Muscle layer of colon (tissue), 2 donors: Measurements from ENCODE around the gene NTN1.

ENCODE experiments used
- H3K27ac ChIP-seq: one replicate; pipeline ENCODE4 v1.7.0; 2013; ENCODE audit warnings: low read depth, mild to moderate bottlenecking, low read length, moderate library complexity
- H3K27me3 ChIP-seq, 2 donors: one replicate each; pipeline ENCODE4 v1.7.0; 2013; ENCODE audit warnings: low read length in 2 of 2, mild to moderate bottlenecking in 2 of 2; ENCODE audit not compliant: insufficient read depth in 2 of 2, control insufficient read depth in 1 of 2
- H3K36me3 ChIP-seq: one replicate; pipeline ENCODE4 v1.7.0; 2013; ENCODE audit warnings: mild to moderate bottlenecking, low read length; ENCODE audit not compliant: insufficient read depth
- H3K4me1 ChIP-seq: one replicate; pipeline ENCODE4 v1.7.0; 2013; ENCODE audit warnings: mild to moderate bottlenecking, low read length; ENCODE audit not compliant: insufficient read depth
- H3K4me3 ChIP-seq, 2 donors: one replicate each; pipeline ENCODE4 v1.7.0; 2013; ENCODE audit warnings: low read length in 2 of 2, low read depth in 1 of 2, mild to moderate bottlenecking in 1 of 2, moderate library complexity in 1 of 2
- H3K9ac ChIP-seq: one replicate; pipeline ENCODE4 v1.7.0; 2013; ENCODE audit warnings: low read length
- H3K9me3 ChIP-seq: one replicate; pipeline ENCODE4 v1.7.0; 2013; ENCODE audit warnings: mild to moderate bottlenecking, low read length
- donor health status: abdominal sarcoma.
- donor health status: Adenocarcinoma of cecum.

NTN1 gene

GRCh38 chr17:9219631-9220397 lies 198.5 kb downstream of the NTN1 start:
- H3K27ac ChIP-seq = no peak overlapping the region
- no peak overlapping the region for H3K9ac ChIP-seq
- H3K4me3 ChIP-seq = no peak overlapping the region
- no peaks in the 10 kb centered on the region for H3K4me1 ChIP-seq
- H3K27me3 ChIP-seq = no peaks in the 10 kb centered on the region
- no peaks in the 10 kb centered on the region for H3K36me3 ChIP-seq
- H3K9me3 ChIP-seq = no peaks in the 10 kb centered on the region

GRCh38 chr17:9220398-9221146 lies 199.3 kb downstream of the NTN1 start:
- Histone ChIP-seq H3K27me3 (no peaks in the 10 kb centered on the region), H3K27ac (no peak overlapping the region)

GRCh38 chr17:9221147-9221921 lies 200.0 kb downstream of the NTN1 start:
- no peak overlapping the region for H3K4me3 ChIP-seq
- no peak overlapping the region for H3K9ac ChIP-seq
- H3K27me3 ChIP-seq = no peaks in the 10 kb centered on the region
- no peaks in the 10 kb centered on the region for H3K36me3 ChIP-seq
- H3K4me1 ChIP-seq = no peaks in the 10 kb centered on the region
- no peak overlapping the region for H3K27ac ChIP-seq
- H3K9me3 ChIP-seq = no peaks in the 10 kb centered on the region

More at GRCh38 chr17:9220398-9221146, 199.3 kb downstream of the NTN1 start:
- H3K4me1 ChIP-seq = no peaks in the 10 kb centered on the region
- H3K36me3 ChIP-seq = no peaks in the 10 kb centered on the region
- H3K9me3 ChIP-seq = no peaks in the 10 kb centered on the region
- H3K9ac ChIP-seq = no peak overlapping the region
- H3K4me3 ChIP-seq = no peak overlapping the region

DNA sequence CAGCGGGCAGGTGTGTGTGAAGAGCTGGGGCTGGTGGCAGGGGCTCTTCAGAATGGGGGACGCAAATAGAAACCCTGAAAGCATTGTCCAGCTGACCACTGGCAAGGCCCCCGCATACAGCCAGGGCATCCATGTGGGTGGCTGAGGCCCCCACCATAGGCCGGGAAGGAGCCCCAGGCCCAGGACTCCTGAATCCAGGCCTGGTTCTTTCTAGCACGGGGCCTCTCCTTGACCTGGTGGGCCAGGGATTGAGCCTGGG lies 200.5 kb downstream of the NTN1 start:
- no peaks in the 10 kb centered on the region for H3K9me3 ChIP-seq
- H3K27ac ChIP-seq = no peak overlapping the region
- no peaks in the 10 kb centered on the region for H3K4me1 ChIP-seq
- H3K27me3 ChIP-seq = no peaks in the 10 kb centered on the region
- H3K9ac ChIP-seq = no peak overlapping the region
- H3K36me3 ChIP-seq = no peaks in the 10 kb centered on the region
- H3K4me3 ChIP-seq = no peak overlapping the region

DNA sequence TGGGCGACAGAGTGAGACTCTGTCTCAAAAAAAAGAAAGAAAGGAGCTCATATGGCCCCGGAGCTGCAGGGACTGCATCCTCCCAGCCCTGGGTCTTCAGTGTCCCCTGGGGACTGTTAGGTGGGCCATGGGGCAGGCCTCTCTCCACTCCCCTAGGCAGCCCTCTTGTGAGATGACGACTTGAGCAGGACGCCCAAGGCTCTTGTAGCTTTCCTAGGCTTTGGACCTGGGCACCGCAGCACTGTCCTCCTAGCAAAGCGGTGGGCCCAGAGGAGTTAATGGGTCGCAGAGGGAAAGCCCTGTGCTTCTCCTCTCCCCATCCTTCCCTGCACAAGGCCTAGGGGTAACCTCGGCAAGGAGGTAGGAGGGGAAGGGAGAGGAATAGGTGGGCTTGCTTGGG lies 202.2 kb downstream of the NTN1 start:
- Histone ChIP-seq H3K4me3 (no peak overlapping the region), H3K9ac (no peak overlapping the region), H3K9me3 (no peaks in the 10 kb centered on the region), H3K36me3 (no peaks in the 10 kb centered on the region), H3K27ac (no peak overlapping the region), H3K27me3 (no peaks in the 10 kb centered on the region), H3K4me1 (peaks cover 7% of the 10 kb centered on the region)

DNA sequence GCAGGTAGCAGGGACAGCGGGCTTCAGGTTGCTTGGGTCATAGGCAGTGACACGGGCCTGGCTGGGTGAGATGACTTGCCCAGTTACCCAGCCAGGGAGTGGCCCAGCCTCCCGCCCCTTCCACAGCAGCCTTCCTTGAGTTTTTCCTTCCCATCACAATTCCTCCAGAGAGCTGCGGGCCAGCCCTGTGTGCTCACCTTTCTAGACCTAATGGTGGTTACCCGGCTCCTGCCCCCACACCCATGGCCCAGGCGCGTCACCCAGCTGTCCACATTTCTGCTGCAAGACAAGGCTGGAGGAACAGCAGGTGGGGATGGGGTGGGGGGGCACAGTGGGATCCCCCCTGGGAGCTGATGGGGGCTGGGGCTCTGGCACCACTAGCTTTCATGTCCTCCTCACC lies 203.2 kb downstream of the NTN1 start:
- H3K4me1 ChIP-seq = peaks cover 10% of the 10 kb centered on the region
- H3K4me3 ChIP-seq = no peak overlapping the region
- H3K36me3 ChIP-seq = no peaks in the 10 kb centered on the region
- H3K27ac ChIP-seq = no peak overlapping the region
- no peaks in the 10 kb centered on the region for H3K27me3 ChIP-seq
- H3K9ac ChIP-seq = no peak overlapping the region
- H3K9me3 ChIP-seq = no peaks in the 10 kb centered on the region

- Histone ChIP-seq H3K4me1 (peaks cover 10% of the 10 kb centered on the region), H3K36me3 (no peaks in the 10 kb centered on the region), H3K9me3 (no peaks in the 10 kb centered on the region), H3K9ac (no peak overlapping the region), H3K27ac (no peak overlapping the region), H3K27me3 (no peaks in the 10 kb centered on the region), H3K4me3 (no peak overlapping the region)
Measured at GRCh38 chr17:9225305-9226101, 204.2 kb downstream of the NTN1 start.

DNA sequence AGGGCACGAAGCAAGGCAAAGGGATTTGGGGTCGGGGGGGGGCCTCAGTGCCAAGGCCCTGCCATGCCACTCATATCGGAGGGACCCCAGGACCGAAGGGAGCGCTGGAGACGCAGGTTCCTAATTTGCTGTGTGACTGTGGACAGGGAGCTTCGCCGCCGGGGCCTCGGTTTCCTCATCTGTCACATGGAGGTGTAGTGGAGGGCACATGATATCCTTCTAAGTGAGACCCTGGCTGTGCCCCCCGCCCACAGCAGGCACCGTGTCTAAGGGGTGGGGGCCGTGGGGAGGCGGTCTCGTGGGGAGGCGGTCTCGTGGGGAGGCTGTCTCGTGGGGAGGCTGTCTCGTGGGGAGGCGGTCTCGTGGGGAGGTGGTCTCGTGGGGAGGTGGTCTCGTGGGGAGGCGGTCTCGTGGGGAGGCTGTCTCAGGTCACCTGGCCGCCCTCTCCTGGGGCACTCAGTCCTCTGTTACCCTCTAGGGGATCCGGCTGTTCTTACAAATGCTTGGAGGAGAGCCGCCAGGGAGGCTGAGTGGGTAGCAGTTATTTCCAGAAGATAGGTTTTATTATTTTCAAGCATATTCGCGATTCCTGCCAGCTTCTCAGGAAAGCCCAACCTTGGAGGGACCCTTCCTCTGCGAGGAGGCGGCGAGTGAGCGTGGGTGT lies 205.0 kb downstream of the NTN1 start:
- H3K4me1 ChIP-seq = peaks cover 10% of the 10 kb centered on the region
- H3K27me3 ChIP-seq = no peaks in the 10 kb centered on the region
- no peak overlapping the region for H3K9ac ChIP-seq
- no peak overlapping the region for H3K4me3 ChIP-seq
- no peaks in the 10 kb centered on the region for H3K9me3 ChIP-seq
- H3K36me3 ChIP-seq = no peaks in the 10 kb centered on the region
- H3K27ac ChIP-seq = no peak overlapping the region

DNA sequence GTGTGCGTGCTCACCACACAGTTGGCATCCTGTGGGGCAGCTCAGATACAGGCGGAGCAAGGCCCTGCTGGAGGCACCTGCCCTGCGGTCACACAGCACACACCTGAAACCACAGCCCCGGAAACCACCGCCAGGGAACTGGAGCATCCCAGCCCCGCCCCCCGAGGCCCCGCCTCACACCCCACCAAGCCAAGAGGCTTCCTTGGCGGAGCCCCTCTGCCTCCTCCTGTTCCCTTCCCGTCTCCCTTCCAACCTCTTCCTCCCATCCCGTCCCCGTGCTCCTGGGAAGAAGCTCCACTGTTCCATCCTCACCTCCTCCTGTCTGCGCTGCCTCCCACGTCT lies 205.5 kb downstream of the NTN1 start:
- no peaks in the 10 kb centered on the region for H3K36me3 ChIP-seq
- no peak overlapping the region for H3K4me3 ChIP-seq
- H3K4me1 ChIP-seq = peaks cover 10% of the 10 kb centered on the region
- no peaks in the 10 kb centered on the region for H3K9me3 ChIP-seq
- H3K27me3 ChIP-seq = no peaks in the 10 kb centered on the region
- H3K9ac ChIP-seq = no peak overlapping the region
- H3K27ac ChIP-seq = no peak overlapping the region

DNA sequence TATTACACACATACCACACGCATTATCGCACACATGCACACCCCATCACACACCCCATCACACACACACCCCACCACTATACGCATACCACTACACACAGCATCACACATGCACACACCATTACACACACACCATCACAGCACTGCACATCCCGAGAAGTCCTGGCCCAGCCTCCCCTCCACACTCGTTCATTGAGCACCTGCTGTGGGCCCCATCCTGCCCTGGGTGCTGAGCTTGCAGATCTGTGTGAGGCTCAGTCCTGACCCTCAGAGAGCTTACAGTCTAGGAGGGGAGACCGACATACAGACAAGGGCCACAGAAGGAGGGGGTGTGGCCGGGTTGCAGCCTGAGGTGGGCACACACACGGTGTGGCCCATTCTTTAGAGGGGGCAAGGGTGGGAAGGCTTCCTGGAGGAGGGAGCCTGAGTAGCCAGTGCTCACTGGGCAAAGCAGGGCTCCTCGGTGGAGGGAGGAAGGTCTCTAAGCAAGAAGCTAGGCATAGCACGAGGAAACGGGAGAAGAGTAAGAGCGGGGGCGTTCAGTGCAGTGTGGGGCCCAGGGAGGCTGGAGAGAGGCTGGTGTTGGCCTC lies 206.6 kb downstream of the NTN1 start:
- H3K27me3 ChIP-seq = no peaks in the 10 kb centered on the region
- H3K9me3 ChIP-seq = no peaks in the 10 kb centered on the region
- peaks cover 10% of the 10 kb centered on the region for H3K4me1 ChIP-seq
- H3K36me3 ChIP-seq = no peaks in the 10 kb centered on the region
- no peak overlapping the region for H3K4me3 ChIP-seq
- H3K27ac ChIP-seq = no peak overlapping the region
- no peak overlapping the region for H3K9ac ChIP-seq
